ENCODE results near the gene IL17RB. TPM values are rescaled to one million over a fixed set of nuclear protein-coding genes. Genes with fewer than 3 reads are reported as not detected.

The IL17RB gene
- total RNA-seq, 1 donor from 2014 or later: 23.2 TPM

DNA sequence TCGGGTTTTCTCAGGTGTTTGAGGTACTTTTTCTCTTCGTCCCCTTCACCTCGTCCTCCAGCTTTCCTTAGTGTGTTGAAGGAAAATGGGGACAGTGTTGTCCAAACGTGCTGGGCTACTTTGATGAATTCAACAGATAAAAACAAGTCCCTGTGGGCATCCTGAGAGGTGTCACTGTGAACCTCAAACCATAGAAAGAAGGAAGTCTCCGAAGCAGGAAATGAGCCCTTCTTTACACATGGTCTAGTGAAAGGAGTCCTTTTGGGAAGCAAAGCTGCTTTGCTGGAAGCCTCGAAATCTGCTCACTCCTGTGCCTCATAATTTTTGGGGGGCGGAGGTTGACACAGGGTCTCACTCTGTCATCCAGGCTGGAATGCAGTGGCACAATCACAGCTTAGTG, 10.6 kb downstream of the IL17RB start:
- no peak for DNase-seq (ENCODE audit: low spot score)
- ATAC-seq: no peak

DNA sequence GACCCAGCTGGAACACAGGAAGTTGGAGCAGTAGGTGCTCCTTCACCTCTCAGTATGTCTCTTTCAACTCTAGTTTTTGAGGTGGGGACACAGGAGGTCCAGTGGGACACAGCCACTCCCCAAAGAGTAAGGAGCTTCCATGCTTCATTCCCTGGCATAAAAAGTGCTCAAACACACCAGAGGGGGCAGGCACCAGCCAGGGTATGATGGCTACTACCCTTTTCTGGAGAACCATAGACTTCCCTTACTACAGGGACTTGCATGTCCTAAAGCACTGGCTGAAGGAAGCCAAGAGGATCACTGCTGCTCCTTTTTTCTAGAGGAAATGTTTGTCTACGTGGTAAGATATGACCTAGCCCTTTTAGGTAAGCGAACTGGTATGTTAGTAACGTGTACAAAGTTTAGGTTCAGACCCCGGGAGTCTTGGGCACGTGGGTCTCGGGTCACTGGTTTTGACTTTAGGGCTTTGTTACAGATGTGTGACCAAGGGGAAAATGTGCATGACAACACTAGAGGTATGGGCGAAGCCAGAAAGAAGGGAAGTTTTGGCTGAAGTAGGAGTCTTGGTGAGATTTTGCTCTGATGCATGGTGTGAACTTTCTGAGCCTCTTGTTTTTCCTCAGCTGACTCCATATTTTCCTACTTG, 11.9 kb downstream of the IL17RB start:
- no peak for ATAC-seq
- DNase-seq (ENCODE audit: low spot score): no peak

DNA sequence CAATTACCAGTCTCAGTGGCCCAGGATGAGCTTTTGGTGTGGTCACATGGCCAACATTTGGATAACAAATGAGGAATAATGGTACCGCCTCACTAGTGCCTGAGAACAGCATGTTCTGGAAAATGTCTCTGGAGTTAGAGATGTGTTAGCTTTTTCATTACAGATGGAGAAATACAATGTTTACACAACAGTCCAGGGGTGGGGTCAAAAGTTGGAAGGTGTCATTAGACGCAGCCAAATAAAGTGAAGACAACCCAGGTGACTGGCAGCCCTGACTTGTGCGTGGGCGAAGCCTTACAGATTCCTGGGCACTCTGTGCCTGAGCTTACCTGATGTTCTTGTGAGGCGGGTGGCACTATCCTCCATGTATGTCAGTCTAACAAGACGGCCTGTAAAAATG, 12.8 kb downstream of the IL17RB start:
- DNase-seq (ENCODE audit: low spot score) (peak; percentile 60), ATAC-seq (peak; percentile 81)

DNA sequence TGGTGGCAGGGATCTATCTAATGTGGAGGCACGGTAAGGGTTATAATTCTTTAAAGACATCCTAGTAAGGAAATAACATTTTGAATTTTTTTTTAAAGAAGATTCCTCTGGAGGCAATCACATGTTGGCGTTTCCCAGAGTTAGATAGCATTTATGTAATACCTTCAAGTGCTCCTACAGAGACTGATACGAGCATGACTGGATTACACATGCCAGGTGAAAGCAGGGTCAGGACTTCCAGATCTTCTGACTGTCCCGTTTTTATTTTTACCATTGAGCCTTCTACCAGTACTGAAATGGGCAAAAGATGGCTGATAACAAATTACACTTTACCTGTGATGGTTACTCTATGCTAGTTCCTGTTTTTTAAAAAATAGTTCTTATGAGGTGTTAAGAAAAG, 13.8 kb downstream of the IL17RB start:
- no peak for ATAC-seq

DNA sequence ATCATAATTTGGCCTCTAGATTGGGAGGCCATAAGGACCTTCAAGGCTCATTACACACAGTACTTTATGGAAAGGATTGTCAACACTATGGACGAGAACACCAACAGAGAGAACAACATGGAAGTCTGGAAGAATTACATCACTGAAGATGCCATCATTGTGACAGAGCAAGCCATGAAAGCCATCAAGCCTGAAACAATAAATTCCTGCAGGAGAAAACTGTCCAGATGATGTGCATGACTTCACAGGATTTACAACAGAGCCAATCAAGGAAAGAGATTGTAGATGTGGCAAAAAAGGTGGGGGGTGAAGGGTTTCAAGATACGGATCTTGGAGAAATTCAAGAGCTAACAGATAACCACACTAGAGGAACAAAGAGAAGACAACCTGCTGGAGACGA, 15.9 kb downstream of the IL17RB start:
- no peak for ATAC-seq
- no peak for DNase-seq (ENCODE audit: low spot score)

More for the DNA sequence above, 13.8 kb downstream of the IL17RB start:
- no peak for DNase-seq (ENCODE audit: low spot score)

DNA sequence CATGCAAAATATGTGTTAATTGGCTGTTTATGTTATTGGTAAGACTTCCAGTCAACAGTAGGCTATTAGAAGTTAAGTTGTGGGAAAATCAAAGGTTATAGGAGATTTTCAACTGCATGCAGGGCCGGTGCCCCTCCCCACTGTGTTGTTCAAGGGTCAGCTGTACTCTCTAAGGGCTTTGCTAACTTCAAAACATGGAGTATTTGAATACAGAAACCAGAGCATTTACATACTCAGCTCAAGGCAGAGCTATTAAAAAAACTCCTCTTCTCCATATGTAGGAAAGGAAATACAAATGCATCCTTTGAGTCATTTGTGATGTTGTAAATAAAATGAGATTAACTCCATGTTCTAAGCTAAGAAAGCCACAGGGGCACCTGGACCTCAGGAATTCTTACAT, 16.8 kb downstream of the IL17RB start:
- no peak for ATAC-seq
- no peak for DNase-seq (ENCODE audit: low spot score)

DNA sequence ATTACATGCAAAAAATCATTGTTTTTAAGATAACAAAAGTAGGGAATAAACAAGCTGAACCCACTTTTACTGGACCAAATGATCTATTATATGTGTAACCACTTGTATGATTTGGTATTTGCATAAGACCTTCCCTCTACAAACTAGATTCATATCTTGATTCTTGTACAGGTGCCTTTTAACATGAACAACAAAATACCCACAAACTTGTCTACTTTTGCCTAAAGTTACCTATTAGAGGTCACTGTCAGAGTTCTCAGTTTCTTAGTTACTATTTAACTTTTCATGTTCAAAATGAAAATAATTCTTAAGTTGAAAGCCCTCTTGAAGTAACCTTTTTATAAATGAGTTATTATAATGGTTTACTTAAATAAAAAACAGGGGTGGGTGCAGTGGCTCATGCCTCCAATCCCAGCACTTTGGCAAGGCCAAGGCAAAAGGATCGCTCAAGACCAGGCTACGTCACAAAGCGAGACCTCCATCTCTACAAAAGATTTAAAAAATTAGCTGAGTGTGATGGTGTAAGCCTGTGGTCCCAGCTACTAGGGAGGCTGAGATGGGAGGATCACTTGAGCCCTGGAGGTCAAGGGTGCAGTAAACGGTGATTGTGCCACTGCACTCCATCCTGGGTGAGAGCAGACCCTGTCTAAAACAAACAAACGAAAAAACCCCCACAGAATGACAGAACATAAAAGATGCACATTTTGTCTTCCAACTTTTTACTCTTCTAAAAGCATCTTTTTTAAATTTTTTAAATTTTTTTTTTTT, 19.5 kb downstream of the IL17RB start:
- no peak for DNase-seq (ENCODE audit: low spot score)
- peak; percentile 54 for ATAC-seq

DNA sequence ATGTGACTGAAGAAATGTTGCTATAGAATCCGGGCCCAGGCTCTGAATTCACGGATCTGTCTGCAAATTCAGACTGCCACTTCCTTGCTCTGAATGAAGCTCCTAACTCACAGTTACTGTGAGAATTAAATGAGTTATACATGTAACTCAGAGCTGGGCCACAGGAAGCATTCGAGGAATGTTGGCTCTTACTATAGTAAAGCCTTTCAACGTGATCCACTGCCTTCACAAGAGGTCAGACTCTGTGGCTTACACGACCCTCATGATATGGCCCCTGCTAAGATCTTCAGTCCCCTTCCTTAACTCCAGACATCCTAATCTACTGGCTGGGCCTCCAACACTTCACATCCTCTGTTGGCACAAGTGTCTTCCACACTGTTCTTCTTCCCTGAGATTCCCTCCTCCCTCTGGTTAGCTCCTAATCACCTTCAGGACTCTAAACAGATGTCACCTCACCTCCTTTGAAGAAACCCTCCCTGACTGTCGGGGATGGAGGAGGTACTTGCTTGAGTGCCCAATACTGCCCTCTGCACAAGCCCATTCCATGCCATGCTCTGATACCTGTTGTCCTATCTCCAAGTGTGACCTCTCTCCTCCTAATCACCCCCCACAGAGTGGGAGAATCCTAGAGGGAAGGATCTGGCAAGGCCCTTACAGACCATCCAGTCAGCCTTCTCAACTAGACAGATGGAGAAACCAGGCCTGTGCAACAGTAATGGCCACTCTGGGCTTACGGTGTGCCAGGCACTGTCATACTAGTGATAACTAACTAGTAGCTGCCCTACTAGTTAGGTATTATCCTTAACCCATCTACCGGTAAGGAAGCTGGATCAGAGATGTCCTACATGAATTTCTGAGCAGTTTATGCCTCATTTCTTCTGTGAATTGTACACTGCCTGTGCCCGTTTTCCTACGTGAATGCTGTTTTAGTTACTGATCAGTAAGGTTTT, 34.3 kb downstream of the IL17RB start:
- ATAC-seq: no peak
- DNase-seq (ENCODE audit: low spot score): no peak

DNA sequence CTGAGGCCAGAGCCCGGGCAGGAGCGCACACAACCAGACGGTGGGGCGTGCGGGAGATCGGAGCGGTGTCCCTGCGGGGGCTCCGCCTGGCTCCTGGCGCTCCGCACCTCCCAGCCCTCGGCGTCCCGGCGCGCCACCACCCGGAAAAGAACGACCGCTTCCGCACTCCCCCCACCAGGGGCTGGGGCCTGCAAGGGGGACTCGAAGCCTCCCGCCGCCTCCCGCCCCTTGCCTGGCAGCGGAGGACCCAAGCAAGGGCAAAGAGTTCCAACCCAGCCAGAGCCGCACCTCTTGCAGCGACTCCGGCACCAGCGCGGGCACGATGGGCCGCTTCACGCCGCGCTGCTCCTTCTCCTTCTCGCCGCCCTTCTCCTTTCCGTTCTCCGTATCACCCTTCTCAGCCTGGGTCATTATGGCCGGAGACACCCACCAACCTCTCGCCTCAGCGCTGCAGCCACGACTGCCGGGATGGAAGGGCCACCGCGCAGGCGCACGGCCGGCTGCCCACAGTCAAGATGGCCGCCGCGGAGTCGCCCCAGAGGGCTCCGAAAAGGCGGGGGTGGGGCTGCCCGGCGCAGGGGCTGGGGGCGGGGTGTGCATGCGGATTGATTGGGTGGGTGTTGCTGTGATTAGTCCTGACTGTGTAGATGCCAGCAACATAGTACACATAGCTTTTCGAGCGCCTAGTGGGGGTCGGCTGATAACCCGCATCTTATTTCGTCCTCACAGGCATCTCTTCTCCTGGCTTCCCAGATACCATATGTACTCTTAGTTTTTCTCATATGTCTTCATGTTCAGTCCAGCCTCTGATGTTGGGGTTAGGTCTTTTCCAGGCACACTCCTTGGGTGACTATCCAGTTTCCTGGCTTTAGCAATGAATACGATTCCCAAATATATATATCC, 35.6 kb downstream of the IL17RB start, which contains the start of gene ACTR8:
Gene ACTR8 (minus strand): TSS at position 462 of the 903 bp plus-strand sequence. CDS start 51 bp downstream, at position 411.
- DNase-seq (ENCODE audit: low spot score) (peak; percentile 88), ATAC-seq (peak; percentile 96)

DNA sequence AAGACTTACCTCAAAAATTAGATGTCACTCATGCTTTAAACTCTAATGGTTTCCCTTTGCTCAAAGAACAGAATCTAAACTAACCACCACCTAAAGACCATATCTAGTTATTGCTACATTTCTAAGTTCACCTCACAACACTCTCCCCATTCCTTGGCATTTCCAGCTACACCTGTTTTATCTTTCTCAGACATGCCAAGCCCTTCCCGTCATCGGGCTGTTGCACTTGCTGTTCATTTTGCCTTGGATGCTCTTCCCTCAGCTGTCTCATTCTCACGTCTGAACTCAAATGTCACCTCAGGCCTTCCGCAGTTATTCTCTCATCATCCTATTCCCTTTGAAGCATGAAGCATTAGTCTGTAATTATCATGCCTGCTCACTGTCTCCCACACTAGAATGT, 36.6 kb downstream of the IL17RB start:
- DNase-seq (ENCODE audit: low spot score) (no peak), ATAC-seq (no peak)

DNA sequence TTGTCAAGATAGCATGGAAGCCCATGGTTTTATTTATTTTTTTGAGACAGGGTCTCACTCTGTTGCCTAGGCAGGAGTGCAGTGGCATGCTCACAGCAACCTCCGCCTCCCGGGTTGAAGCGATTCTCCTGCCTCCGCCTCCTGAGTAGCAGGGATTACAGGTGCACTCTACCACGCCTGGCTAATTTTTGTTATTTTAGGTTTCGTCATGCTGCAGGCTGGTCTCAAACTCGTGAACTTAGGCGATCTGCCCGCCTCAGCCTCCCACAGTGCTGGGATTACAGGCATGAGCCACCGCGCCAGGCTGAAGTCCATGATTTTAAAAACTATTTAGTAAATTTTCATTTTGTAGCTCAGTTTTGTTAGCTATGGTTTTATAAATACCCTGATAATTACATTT, 38.3 kb downstream of the IL17RB start:
- DNase-seq (ENCODE audit: low spot score) (no peak), ATAC-seq (no peak)

DNA sequence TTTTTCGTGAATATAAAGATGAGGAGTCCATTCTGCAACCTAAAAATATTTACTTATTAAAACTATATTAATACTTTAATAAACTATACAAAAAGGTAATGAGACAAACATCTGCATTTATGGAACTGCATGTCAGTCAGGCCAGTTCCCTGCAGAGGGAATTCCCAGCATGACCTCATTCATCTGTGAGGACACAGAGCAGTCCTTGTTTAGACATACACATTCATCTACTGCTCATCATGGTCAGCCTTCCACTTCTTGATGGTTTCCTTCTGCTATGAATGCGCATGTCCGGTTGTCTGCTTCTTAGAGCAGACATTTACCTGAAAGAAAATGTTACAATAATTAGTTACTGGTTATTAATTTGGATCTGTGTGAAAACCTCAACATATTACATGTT, 38.9 kb downstream of the IL17RB start:
- ATAC-seq: no peak

DNA sequence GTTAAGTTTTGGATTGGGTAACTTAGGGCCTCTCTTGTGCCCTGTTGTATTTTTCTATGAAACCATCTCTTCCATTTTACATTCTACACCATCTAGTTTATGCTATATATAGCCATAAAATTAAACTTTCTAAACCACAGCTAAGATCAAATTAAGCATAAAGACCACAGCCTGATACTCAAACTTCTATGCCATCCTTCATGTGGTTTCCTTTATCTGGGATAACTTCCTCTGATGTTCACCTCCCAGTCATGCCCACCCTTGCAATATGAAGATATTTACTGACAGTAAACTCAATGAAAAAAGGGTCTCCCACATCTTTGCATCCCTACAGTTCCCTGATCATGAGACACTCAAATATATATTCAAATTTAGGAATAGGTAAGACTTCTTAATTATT, 41.1 kb downstream of the IL17RB start:
- DNase-seq (ENCODE audit: low spot score) (no peak), ATAC-seq (no peak)

More for the DNA sequence above, 38.9 kb downstream of the IL17RB start:
- DNase-seq (ENCODE audit: low spot score): no peak

DNA sequence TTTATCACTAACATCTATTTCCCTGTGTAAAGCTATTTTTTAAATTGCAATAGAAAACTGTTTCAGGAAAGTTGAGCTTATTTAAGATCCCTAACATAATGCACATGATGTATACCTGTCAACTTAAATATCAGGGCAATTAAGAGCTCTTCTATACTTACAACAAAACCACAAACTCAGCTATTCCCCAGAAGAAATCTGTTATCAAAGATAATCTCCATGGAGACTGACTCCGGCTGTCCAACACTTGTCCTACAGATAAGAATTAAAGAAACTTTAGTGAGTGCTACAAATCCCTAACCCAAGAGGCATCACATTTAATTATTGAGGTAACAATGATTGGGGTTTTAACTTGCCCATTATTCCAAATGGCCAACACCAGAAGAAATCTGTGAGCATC, 41.9 kb downstream of the IL17RB start:
- no peak for ATAC-seq
- no peak for DNase-seq (ENCODE audit: low spot score)

DNA sequence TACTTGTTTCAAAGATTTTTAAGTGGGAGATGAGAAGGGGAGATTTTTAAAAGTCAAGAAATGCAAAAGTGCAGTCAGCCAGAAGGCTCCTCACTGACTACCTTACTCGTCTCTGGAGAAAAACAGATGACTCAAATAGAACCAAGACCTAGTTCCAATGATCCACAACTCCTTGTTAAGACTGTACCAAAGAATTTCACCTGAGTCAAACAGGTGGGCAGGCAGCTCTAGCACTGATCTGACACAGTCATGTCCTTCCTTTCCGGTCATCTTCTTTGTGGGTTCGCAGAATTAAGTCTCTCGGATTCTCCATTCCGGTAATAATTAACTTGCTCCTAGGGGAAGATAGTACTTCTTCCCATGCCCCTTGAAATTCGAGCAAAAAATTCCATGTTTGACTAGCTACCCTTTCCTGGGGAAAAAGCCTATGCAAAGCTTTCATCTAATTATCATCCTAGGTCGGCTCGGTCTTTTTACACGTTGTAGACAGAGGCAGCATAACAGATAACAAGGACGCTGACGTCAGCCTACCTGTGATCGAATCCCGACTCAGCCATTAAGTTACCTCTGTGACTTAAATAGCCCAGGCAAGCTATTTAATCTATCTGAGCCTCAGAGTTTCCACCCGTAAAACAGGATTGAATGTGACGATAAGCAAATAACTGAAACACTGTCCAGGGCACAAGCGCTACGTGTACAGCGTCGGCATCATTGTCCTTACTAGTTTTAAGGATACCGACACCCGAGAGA, 44.5 kb downstream of the IL17RB start:
- DNase-seq (ENCODE audit: low spot score) (no peak), ATAC-seq (peak; percentile 50)

DNA sequence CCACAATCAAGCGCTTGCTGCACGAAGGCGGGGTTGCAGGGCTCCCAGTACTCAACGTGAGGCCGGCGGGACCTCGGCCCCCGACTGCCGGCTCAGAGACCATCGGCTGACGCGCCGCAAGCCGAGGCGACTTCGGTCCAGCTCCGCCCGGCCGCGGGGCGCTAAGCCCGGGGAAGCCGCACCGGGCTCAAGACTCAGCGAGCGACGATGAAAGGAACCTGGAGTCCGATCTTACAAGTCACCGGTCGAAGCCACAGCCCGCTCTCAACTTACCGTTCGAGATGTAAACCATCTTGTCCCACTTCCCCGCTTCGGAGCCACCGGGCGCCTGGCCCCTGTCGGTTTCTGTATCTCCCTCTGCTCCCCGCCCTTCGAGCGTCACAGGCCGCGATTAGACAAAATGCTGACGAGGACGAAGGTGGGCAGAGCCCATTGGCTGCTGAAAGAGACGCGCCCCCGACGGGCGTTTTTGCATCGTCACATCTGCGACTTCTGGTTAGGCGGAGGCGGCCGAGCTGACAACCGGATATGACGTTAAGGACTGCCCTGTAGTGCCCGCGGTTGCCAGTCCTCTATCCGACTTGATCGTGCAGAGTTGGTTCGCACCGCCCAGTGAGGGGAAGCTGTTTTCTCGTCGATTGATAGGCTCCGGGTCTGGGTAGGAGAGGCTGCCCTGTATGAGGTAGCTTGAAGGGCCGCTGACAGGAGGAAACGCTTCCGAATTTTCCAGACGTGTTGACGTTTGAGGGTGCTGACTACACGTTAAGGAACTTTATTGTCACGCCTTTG, 45.3 kb downstream of the IL17RB start, which contains the start of gene SELENOK:
Gene SELENOK (minus strand): TSS at position 363 of the 789 bp plus-strand sequence.
- DNase-seq (ENCODE audit: low spot score): peak; percentile 100

DNA sequence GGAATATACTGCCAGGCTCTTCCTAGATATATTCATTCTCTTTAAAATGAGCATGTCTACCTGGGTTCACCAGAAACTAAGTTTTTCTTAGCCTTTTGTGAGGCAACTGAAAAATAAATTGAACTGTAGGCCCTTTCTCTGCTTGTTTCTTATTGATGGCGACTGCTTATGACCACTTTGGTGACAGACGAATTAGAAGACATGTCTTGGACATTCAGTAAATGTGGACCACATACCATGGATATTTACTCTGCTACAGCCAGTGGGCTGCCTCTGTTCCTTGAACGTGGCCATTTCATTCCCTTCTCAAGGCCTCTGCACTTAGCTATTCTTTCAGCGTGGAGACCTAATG, 45.9 kb downstream of the IL17RB start:
- DNase-seq (ENCODE audit: low spot score) (no peak), ATAC-seq (no peak)

More for the DNA sequence above, 45.3 kb downstream of the IL17RB start, which contains the start of gene SELENOK:
- ATAC-seq: peak; percentile 94

DNA sequence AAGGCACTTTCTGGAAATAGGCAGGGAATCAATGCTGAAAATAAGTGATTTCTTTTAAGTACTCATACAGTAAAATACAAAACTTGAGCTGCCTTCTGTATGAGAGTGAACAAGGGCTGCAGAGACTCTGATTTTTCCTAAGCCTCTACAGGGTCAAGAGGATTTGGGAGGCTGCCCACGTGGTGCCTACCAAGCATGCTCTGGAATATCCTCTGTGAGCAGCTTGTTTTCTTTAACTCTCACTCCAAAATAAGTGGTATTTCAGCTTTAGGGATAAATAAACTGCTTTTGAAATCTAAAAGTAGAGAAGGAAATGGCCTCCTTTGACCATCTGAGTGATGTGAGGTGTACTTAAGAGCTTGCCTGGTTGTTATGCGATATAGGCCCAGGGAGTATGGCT, 53.4 kb downstream of the IL17RB start:
- ATAC-seq (no peak), DNase-seq (ENCODE audit: low spot score) (no peak)
